Gastrocnemius medialis (tissue), 4 donors: ENCODE measurements around the gene HEBP1.
A peak's percentile ranks its signal among the peaks of the same experiment; 100 is the strongest.

Source experiments
- CTCF ChIP-seq, 5 experiments: fragments of 450-650 bp in 3 of 5; fragments of 200-600 bp in 2 of 5; sonication (generic) in 2 of 5; IDR thresholded peaks in 4 of 5; conservative IDR thresholded peaks in 1 of 5; 1 replicate in 4 of 5; 2 replicates in 1 of 5; pipeline ENCODE4 v1.5.1; 2016 to 2019; ENCODE audit warnings: antibody characterized with exemption in 5 of 5, mild to moderate bottlenecking in 3 of 5, moderate library complexity in 3 of 5
- POLR2A ChIP-seq, 2 donors: fragments of 450-650 bp; IDR thresholded peaks; one replicate each; pipeline ENCODE4 v1.6.1; 2017; ENCODE audit warnings: antibody characterized with exemption in 2 of 2, mild to moderate bottlenecking in 2 of 2, moderate library complexity in 2 of 2

GRCh38 chr12:12985817-12986408 lies 14.2 kb downstream of the HEBP1 start:
- TF ChIP-seq POLR2A (IDR thresholded peaks at IDR 0.05): no peak
- peak in 2 of 5 experiments; percentile 24 to 37 for TF ChIP-seq CTCF (IDR thresholded peaks at IDR 0.05 in 4 of 5, conservative IDR thresholded peaks at IDR 0.05 in 1 of 5)
